Sigmoid colon (tissue), 7 donors: ENCODE results near the gene NKD2. TPM values are rescaled to one million over a fixed set of nuclear protein-coding genes. Genes with fewer than 3 reads are reported as not detected.
"Not testable (repeated sequence)": the region's sequence is repeated elsewhere in the genome, so short reads cannot be mapped to it uniquely, and the experiment has no call there.

Experiments
- DNase-seq: peaks from one replicate; pipeline ENCODE4 v3.0.0-alpha.2; 2019
- H3K27ac ChIP-seq, 4 donors: fragments of 200-600 bp; sonication (generic); one replicate each; pipeline ENCODE4 v1.5.1; 2016 to 2019; ENCODE audit warnings: mild to moderate bottlenecking in 1 of 4
- H3K27me3 ChIP-seq, 3 donors: fragments of 200-600 bp; sonication (generic); one replicate each; pipeline ENCODE4 v1.5.1; 2019; ENCODE audit warnings: mild to moderate bottlenecking in 1 of 3
- H3K36me3 ChIP-seq, 4 donors: fragments of 200-600 bp; sonication (generic); one replicate each; pipeline ENCODE4 v1.5.1; 2016 to 2019
- H3K4me1 ChIP-seq, 4 donors: fragments of 200-600 bp; sonication (generic); one replicate each; pipeline ENCODE4 v1.5.1; 2017 to 2019
- H3K4me3 ChIP-seq, 4 donors: fragments of 200-600 bp; sonication (generic); one replicate each; pipeline ENCODE4 v1.5.1; 2017 to 2019; ENCODE audit warnings: mild to moderate bottlenecking in 2 of 4, moderate library complexity in 1 of 4
- H3K9me3 ChIP-seq, 4 donors: fragments of 200-600 bp in 3 of 4; sonication (generic) in 3 of 4; one replicate each; pipeline versions ENCODE4 v1.5.1 to v1.6.1; 2013 to 2019
- EP300 ChIP-seq, 4 donors: sonication (generic); formaldehyde crosslinking; IDR thresholded peaks; one replicate each; pipeline ENCODE4 v1.6.1; 2017; ENCODE audit warnings: antibody characterized with exemption in 4 of 4
- POLR2A ChIP-seq, 2 donors: fragments of 450-650 bp; IDR thresholded peaks; one replicate each; pipeline ENCODE4 v1.6.1; 2016; ENCODE audit warnings: antibody characterized with exemption in 2 of 2, mild to moderate bottlenecking in 2 of 2, moderate library complexity in 2 of 2
- POLR2AphosphoS5 ChIP-seq, 4 donors: sonication (generic); formaldehyde crosslinking; IDR thresholded peaks; one replicate each; pipeline ENCODE4 v1.6.1; 2017; ENCODE audit warnings: antibody characterized with exemption in 4 of 4
- WGBS, 2 donors: extraction: QIAGEN DNeasy Blood & Tissue Kit; methylation state at CpG; one replicate each; pipeline ENCODE4 v1.1.7; 2013; 5-methylcytosine and 5-hydroxymethylcytosine counted together
- intact Hi-C: fragments of 100-400 bp; cut with DNase I; formaldehyde crosslinking; loops from one replicate; pipeline ENCODE4 v1.15.1; 2023
- polyA plus RNA-seq, 3 donors: library from polyadenylated mRNA; stranded (reverse); fragments of 200-250 nt; gene quantifications; one replicate each; pipeline ENCODE4 v1.2.3, GENCODE V29; 2013
- total RNA-seq, 4 donors: library from RNA; depleted of rRNA; stranded (reverse); fragments of >200 nt; gene quantifications; one replicate each; pipeline ENCODE4 v1.1.0, GENCODE V29; 2016
- TF ChIP-seq, protein P1 (sequence below), 4 experiments: fragments of 450-650 bp in 3 of 4; fragments of 200-600 bp in 1 of 4; IDR thresholded peaks; one replicate each; pipeline ENCODE4 v1.5.1; 2016 to 2019; ENCODE audit warnings: antibody characterized with exemption in 4 of 4, mild to moderate bottlenecking in 3 of 4, moderate library complexity in 2 of 4
- donor health status: healthy with polysubstance abuse.
- donor health status: Bipolar disorder and iron deficiency.
- donor health status: healthy.

NKD2 gene
- total and polyA plus RNA-seq, 7 donors, result 0.60 to 4.4 (median 1.8) TPM

GRCh38 chr5:1000329-1000728, 8.3 kb upstream of the NKD2 start:
- intact Hi-C loops, result loop anchor here (10.0 kb wide), 1 partner anchor 114 kb away; the partner anchor contains the start of gene SLC12A7
- TF ChIP-seq POLR2AphosphoS5 (IDR thresholded peaks at IDR 0.05) (no peak), EP300 (IDR thresholded peaks at IDR 0.05) (no peak), POLR2A (IDR thresholded peaks at IDR 0.05) (no peak)
- TF ChIP-seq, protein P1, sequence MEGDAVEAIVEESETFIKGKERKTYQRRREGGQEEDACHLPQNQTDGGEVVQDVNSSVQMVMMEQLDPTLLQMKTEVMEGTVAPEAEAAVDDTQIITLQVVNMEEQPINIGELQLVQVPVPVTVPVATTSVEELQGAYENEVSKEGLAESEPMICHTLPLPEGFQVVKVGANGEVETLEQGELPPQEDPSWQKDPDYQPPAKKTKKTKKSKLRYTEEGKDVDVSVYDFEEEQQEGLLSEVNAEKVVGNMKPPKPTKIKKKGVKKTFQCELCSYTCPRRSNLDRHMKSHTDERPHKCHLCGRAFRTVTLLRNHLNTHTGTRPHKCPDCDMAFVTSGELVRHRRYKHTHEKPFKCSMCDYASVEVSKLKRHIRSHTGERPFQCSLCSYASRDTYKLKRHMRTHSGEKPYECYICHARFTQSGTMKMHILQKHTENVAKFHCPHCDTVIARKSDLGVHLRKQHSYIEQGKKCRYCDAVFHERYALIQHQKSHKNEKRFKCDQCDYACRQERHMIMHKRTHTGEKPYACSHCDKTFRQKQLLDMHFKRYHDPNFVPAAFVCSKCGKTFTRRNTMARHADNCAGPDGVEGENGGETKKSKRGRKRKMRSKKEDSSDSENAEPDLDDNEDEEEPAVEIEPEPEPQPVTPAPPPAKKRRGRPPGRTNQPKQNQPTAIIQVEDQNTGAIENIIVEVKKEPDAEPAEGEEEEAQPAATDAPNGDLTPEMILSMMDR (IDR thresholded peaks at IDR 0.05), result no peak
- 85 to 90% methylated on average over 9 of the region's 9 CpGs for WGBS, 2 donors
- peak; percentile 30 for DNase-seq
- no peaks in the 10 kb centered on the region for H3K9me3 ChIP-seq
- no peak overlapping the region for H3K27ac ChIP-seq
- H3K4me3 ChIP-seq, result no peak overlapping the region
- no peaks in the 10 kb centered on the region for H3K27me3 ChIP-seq
- peaks cover 0 to 38% (median 27%) of the 10 kb centered on the region in 4 donors for H3K4me1 ChIP-seq
- no peaks in the 10 kb centered on the region for H3K36me3 ChIP-seq

DNA sequence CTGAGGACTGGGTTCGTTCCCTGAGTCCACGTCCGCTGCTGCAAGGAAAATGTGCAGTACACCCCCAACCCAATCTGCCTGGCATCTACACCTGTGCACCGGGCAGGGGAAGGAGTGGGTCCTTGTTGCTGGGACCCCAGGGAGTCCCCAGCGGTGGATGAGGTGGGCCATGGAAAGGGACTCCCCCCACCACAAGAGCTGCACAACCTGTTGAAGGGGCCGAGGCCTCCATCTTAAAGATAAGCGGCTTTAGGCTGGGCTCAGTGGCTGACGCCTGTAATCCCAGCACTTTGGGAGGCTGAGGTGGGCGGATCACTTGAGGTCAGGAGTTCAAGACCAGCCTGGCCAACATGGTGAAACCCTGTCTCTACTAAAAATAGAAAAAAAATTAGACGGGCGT, 7.8 kb upstream of the NKD2 start:
- 89 to 92% methylated on average over 11 of the region's 11 CpGs for WGBS, 2 donors
- not testable (repeated sequence) for H3K4me3 ChIP-seq, H3K36me3 ChIP-seq, H3K9me3 ChIP-seq, H3K27ac ChIP-seq, H3K27me3 ChIP-seq
- peak; percentile 46 for DNase-seq
- intact Hi-C loops, result loop anchor here (10.0 kb wide), 1 partner anchor 114 kb away; the partner anchor contains the start of gene SLC12A7
- peaks cover 0 to 42% (median 30%) of the 10 kb centered on the region in 4 donors for H3K4me1 ChIP-seq

DNA sequence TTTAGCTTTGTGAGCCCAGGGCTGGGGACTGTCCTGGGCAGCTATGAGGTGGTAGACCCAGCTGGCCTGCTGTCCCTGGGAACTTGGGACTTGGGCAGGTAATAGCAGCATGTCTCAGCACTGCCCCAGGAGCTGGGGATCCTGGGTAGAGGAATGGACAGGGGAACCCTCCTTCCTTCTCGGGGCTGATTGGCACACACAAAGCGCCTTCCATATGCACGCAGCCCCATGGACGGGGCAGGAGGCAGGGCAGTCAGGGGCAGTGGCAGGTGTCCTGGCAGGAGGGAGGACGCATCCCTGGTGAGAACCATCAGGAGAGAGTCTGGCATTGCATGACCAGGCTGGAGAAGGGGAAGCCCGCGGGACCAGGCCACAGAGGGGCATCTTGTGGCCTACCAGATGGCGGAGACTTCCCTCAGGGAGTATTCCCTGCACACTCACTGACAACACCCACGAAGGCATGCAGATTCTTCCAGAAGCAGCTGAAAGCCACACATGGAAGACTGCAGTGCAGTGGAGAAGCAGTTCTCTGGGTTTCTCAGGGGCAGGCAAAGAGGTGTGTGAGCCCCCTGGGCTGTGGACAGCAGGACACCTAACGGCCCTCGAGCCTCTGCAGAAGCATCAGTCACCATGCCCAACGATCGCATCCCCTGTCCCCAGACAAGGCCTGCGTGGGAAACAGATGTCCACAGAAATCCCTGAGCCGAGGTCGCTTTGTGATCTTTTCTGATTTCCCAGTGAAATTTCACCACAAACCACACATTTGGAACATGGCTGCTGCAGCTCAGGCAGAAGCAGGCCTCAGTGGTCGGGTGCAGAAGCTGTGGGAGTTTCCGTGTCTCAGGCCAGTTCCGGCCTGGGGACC, 7.0 kb upstream of the NKD2 start:
- peak; percentile 58 for DNase-seq
- Histone ChIP-seq H3K27ac (no peak overlapping the region), H3K36me3 (no peaks in the 10 kb centered on the region), H3K27me3 (no peaks in the 10 kb centered on the region), H3K9me3 (no peaks in the 10 kb centered on the region), H3K4me3 (no peak overlapping the region), H3K4me1 (peaks cover 0 to 42% (median 30%) of the 10 kb centered on the region in 4 donors)
- intact Hi-C loops, result loop anchor here (10.0 kb wide), 1 partner anchor 113 kb away; the partner anchor contains the start of gene SLC12A7
- WGBS, 2 donors, result 88 to 91% methylated on average over 19 of the region's 19 CpGs
- no peak for TF ChIP-seq EP300 (IDR thresholded peaks at IDR 0.05)
- TF ChIP-seq, protein P1 (IDR thresholded peaks at IDR 0.05), result no peak
- TF ChIP-seq POLR2AphosphoS5 (IDR thresholded peaks at IDR 0.05), result no peak
- TF ChIP-seq POLR2A (IDR thresholded peaks at IDR 0.05), result no peak

DNA sequence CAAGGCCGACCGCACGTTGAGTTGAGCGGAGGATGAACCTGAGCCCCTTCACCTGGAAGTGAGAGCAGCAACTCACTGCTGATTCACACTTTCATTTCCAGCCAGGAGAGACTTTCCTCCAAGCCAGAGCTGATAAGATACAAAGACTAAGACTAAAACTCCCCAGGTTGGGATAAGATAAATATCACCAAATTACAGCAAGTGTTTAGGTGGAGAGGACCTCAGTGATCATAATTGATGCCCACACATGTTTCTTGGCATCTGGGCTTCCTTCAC, 6.4 kb upstream of the NKD2 start:
- Histone ChIP-seq H3K9me3 (no peaks in the 10 kb centered on the region), H3K36me3 (no peaks in the 10 kb centered on the region), H3K4me1 (peaks cover 0 to 38% (median 28%) of the 10 kb centered on the region in 4 donors), H3K4me3 (no peak overlapping the region), H3K27me3 (no peaks in the 10 kb centered on the region), H3K27ac (no peak overlapping the region)
- intact Hi-C loops, result loop anchor here (10.0 kb wide), 1 partner anchor 113 kb away; the partner anchor contains the start of gene SLC12A7
- WGBS, 2 donors, result 88% methylated on average over 4 of the region's 4 CpGs
- TF ChIP-seq, protein P1 (IDR thresholded peaks at IDR 0.05), result no peak
- TF ChIP-seq POLR2A (IDR thresholded peaks at IDR 0.05), result no peak
- no peak for TF ChIP-seq EP300 (IDR thresholded peaks at IDR 0.05)
- TF ChIP-seq POLR2AphosphoS5 (IDR thresholded peaks at IDR 0.05), result no peak
- no peak for DNase-seq

- H3K4me3 ChIP-seq, result no peak overlapping the region
- peak; percentile 52 for DNase-seq
- H3K36me3 ChIP-seq, result no peaks in the 10 kb centered on the region
- intact Hi-C loops, result loop anchor here (10.0 kb wide), 1 partner anchor 112 kb away; the partner anchor contains the start of gene SLC12A7
- H3K27ac ChIP-seq, result no peak overlapping the region
- H3K9me3 ChIP-seq, result no peaks in the 10 kb centered on the region
- TF ChIP-seq POLR2A (IDR thresholded peaks at IDR 0.05) (no peak), POLR2AphosphoS5 (IDR thresholded peaks at IDR 0.05) (no peak), EP300 (IDR thresholded peaks at IDR 0.05) (no peak)
- TF ChIP-seq, protein P1 (IDR thresholded peaks at IDR 0.05), result no peak
- no peaks in the 10 kb centered on the region for H3K27me3 ChIP-seq
- WGBS, 2 donors, result 43 to 80% methylated on average over 13 of the region's 13 CpGs
- H3K4me1 ChIP-seq, result peaks cover 0 to 32% (median 26%) of the 10 kb centered on the region in 4 donors
Observed at GRCh38 chr5:1002836-1003235, 5.8 kb upstream of the NKD2 start.
